Right ventricle myocardium inferior (tissue), 1 donor: ENCODE measurements around the gene EPB41L2. TPM values are rescaled to one million over a fixed set of nuclear protein-coding genes. Genes with fewer than 3 reads are reported as not detected.
A peak's percentile ranks its signal among the peaks of the same experiment; 100 is the strongest.

Experiments used
- ATAC-seq: fragments of 200-7000 bp; cut with Tn5 transposase; one replicate; pipeline ENCODE4 v1.9.1; 2020; ENCODE audit warnings: mild to moderate bottlenecking, moderate library complexity
- DNase-seq: peaks from one replicate; pipeline ENCODE4 v3.0.0; 2021; ENCODE audit errors: missing footprints
- intact Hi-C: fragments of 100-400 bp; cut with DNase I; formaldehyde crosslinking; loops from one replicate; pipeline ENCODE4 v1.11.0; 2022
- total RNA-seq: library from RNA; stranded (reverse); fragmentation: NEBNext Ultra II Directional; extraction: Animal tissue kit (Norgen Biotek cat#: 25700); gene quantifications from one replicate; pipeline ENCODE4 v1.2.1, GENCODE V29; 2021
- donor health status: DM: no; HTN: yes; CAD: no; lungs with severe emphysema.

The EPB41L2 gene
- total RNA-seq, 1 donor from 2014 or later, result 97.2 TPM

DNA sequence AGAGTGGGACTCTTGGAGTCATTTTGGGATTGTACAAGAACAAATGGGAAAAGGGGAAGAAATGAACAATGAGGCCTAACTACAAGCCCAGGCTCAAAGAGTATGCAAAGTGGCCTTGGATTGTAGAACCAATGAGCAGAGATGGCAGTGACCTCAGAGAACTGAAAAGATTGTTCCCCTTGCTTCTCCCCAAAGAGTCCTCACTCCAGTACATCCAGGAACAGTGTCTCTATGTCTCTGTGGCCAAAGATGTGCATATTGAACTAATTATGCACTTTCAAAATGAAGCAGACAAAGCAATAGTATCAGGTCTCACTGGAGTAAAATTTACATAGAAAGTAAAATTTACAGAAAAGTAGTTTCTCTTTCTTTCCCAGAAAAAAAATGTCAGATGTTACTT lies 154.9 kb downstream of the EPB41L2 start:
- no peak for ATAC-seq
- intact Hi-C loops, result no loop called here

DNA sequence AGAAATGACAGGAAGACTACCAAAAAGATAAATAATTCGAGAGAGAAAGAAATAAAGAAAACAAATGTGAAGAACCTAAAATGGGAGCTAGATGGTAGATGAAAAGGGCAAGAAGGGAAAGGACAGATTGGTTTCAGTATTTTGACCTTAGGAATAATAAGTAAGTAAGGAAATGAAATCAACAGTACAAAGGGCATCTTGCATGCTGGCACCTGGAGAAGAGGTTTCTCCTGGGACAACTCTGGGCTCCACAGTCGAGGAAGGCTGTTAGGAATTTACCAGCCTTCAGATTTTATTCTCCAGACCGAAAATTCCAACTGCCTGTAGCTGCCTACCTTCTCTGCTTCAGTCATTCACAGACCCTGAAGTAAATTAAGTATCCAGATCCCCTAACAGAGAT lies 155.4 kb downstream of the EPB41L2 start:
- DNase-seq, result no peak
- ATAC-seq, result no peak
- intact Hi-C loops, result no loop called here

More for the DNA sequence above, 154.9 kb downstream of the EPB41L2 start:
- DNase-seq, result no peak

GRCh38 chr6:130906736-130907381 lies 156.2 kb downstream of the EPB41L2 start:
- intact Hi-C loops, result no loop called here
- no peak for ATAC-seq
- DNase-seq, result no peak

DNA sequence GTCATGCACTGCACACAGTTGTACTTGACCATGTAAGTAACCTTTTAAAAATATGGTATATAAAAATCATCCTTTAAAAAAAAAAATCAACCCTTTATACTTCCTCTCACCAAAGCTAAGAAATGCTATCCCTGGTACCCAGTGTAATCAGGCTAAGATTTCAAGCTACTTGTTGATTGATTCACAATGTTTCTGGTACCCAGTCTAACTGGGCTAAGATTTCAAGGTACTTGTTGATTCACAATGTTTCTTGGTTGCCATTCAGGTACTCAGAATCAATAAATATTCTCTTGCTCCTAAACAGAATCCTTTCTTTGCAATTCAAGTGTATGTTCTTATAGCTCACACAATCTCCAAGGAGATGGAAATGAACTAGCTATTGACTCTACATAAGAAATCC lies 159.4 kb downstream of the EPB41L2 start:
- ATAC-seq, result no peak
- DNase-seq, result no peak
- intact Hi-C loops, result loop anchor here (5.0 kb wide), 2 partner anchors 39 to 54 kb away; no protein-coding TSS in a partner anchor

DNA sequence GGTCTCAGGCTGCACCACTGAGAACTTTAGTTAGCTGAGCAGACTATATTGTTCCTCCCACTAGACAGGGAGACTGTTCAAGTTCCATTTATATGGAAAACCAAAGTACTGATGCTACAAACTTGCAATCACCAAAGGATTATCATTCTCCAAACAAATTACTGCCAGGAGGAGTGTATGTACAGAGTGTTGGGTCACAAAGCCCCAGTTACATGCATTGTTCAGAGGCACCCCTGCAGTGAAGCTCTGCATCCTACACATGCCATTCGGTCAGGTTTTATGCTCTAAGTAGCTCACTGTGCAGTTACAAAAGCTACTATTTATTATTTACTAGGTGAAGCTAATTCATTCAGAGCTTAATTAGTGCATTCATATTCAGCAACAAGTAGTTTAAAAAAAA lies 160.0 kb downstream of the EPB41L2 start:
- DNase-seq (no peak), ATAC-seq (no peak)
- intact Hi-C loops, result loop anchor here (5.0 kb wide), 2 partner anchors 39 to 54 kb away; no protein-coding TSS in a partner anchor

DNA sequence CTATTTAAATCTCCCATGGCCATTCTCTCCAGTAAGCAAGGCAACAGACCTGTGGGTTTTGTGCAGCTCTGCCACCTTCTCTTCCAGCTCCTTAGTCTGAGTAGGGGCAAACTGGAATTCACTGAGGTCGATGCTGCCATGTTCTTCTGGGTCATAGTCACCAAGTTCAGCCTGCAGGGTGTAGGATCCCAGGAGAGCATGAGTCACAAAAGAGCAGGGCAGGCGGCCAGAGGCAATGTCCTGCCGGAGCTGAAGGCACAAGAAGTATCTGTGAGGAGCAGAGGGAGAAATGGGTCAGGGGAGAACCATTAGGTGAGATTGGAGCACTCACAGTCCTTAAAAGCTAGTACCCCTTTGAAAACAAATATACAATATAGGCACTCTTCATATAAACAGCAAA lies 162.1 kb downstream of the EPB41L2 start:
- peak; percentile 71 for DNase-seq
- intact Hi-C loops, result loop anchor here (5.0 kb wide), 2 partner anchors 41 to 56 kb away; no protein-coding TSS in a partner anchor
- ATAC-seq, result peak; percentile 72

DNA sequence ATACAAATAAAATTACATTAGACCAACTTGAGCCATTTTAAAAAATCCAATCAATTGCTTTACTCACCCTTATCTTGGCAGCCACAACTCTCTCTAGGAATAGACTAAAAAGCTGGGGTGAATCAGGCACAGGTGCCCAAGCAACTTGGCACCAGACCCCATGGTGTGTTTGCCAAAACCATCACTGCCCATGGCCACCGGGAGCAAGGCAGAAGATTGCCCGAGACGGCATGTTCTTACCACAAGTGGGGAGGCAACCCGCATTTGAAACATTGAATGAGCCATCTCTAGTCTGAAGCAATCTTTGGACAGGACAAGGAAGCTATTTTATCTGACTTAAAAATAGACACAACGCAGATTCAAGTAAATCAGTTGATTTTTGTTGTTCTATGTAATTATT lies 166.8 kb downstream of the EPB41L2 start:
- intact Hi-C loops, result no loop called here
- DNase-seq (no peak), ATAC-seq (no peak)

DNA sequence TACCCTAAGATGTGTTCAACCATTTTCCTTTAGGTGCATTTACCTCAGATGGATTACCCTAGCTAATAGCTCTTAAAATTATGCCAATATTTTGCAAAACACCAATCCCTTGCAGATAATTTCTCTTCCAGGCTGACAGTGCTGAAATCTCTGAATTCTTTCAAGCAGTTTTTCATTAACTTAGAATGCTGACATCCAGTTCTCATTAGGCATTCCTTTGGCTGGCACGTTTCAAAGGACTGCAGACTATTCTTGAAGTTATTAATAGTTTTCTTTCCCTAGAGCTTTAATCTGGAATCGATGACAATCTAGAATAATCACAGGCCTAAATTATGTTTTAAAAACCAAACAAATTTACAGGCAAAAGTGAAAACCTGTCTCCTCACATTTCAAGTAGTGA lies 167.5 kb downstream of the EPB41L2 start:
- intact Hi-C loops, result no loop called here
- DNase-seq (no peak), ATAC-seq (no peak)

- no peak for DNase-seq
- intact Hi-C loops, result no loop called here
- no peak for ATAC-seq
These were observed 169.3 kb downstream of the EPB41L2 start for GRCh38 chr6:130893766-130894165.

GRCh38 chr6:130893277-130893676 lies 169.8 kb downstream of the EPB41L2 start:
- intact Hi-C loops, result no loop called here
- ATAC-seq, result peak; percentile 52
- no peak for DNase-seq

GRCh38 chr6:130890521-130890971 lies 172.5 kb downstream of the EPB41L2 start:
- intact Hi-C loops, result no loop called here
- DNase-seq (no peak), ATAC-seq (no peak)

- intact Hi-C loops, result no loop called here
- DNase-seq (no peak), ATAC-seq (no peak)
These were observed 173.6 kb downstream of the EPB41L2 start for GRCh38 chr6:130889423-130889822.

GRCh38 chr6:130888246-130888645 lies 174.8 kb downstream of the EPB41L2 start:
- no peak for ATAC-seq
- intact Hi-C loops, result no loop called here
- DNase-seq, result no peak

GRCh38 chr6:130886966-130887365 lies 176.1 kb downstream of the EPB41L2 start:
- no peak for ATAC-seq

GRCh38 chr6:130885392-130886192 lies 177.5 kb downstream of the EPB41L2 start:
- intact Hi-C loops, result loop anchor here (2.0 kb wide), 3 partner anchors 177 to 647 kb away; partner anchors contain the start of gene EPB41L2
- peak; percentile 85 for ATAC-seq
- DNase-seq, result no peak

More at GRCh38 chr6:130886966-130887365, 176.1 kb downstream of the EPB41L2 start:
- intact Hi-C loops, result no loop called here
- no peak for DNase-seq

GRCh38 chr6:130882370-130882769 lies 180.7 kb downstream of the EPB41L2 start:
- peak; percentile 30 for ATAC-seq
- DNase-seq, result no peak
- intact Hi-C loops, result no loop called here

DNA sequence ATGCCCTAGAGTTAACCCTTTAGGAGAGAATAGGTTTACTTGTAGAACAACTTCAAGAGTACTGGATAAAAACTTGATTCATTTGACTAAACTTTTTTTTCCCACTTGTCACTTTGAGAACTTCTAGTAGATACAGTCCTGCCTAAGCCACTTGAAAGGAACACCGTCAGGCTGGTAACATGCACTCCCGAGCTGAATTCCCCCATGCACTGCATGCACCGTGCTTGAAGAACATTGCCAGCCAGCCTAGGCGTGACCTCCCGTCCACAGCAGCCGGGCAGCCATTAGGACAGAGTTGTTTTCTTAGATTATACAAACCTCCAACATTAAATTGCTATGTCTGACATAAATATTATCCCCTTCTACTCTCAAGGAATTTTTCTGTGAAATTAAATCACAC lies 183.2 kb downstream of the EPB41L2 start:
- ATAC-seq, result no peak
- DNase-seq, result no peak
- intact Hi-C loops, result no loop called here

GRCh38 chr6:130873746-130874145 lies 189.3 kb downstream of the EPB41L2 start:
- no peak for DNase-seq
- no peak for ATAC-seq
- intact Hi-C loops, result loop anchor here (5.0 kb wide), 1 partner anchor 551 kb away; no protein-coding TSS in a partner anchor

DNA sequence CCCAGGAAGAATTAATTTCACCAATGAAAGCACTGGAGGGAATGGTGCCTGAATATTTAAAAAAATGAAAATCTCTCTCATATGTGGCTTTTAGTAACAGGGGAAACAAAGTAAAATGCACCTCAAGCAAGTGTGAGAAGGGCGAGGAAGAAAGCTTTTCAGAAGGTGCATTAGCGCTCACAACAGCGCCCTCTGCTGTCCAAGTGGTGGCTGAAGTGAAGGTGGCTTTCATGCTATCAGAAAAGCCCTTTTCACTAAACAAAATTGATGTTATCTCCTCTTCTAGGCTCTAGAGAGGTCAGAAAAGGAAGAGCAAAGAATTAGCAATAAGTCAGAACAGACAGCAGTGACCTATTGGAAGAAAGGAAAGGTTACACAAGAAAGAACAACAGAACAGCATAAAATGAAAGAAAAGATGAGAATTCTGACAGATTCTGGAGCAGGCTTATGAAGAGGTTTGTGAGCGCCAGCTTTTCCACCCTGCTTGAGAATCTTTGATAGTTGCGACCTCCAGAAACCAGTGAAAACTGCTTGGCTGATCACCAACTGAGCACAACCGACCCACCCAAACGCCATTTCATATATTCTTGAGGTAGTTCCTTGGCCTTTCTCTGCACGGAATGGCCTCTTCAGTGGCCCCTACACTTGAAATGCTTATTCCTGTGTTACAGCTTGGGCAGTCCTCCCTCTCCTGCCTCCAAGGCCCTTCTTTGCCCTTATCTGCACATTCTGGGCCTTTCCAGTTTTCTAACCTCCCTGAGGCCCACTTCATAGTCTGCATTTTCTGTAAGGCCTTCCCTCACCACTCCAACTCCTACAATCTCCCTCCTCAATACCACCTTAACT lies 190.6 kb downstream of the EPB41L2 start:
- DNase-seq (peak; percentile 72), ATAC-seq (no peak)
- intact Hi-C loops, result loop anchor here (5.0 kb wide), 1 partner anchor 550 kb away; no protein-coding TSS in a partner anchor
